GM10266 (cell line): ENCODE measurements around the gene HTRA1.

Experiments
- DNase-seq: peaks from one replicate; pipeline ENCODE4 v3.0.0; 2012; ENCODE audit errors: extremely low spot score
- TF ChIP-seq, protein P1 (sequence below): IDR thresholded peaks from 2 replicates; pipeline ENCODE4 v1.5.1; 2012; ENCODE audit warnings: mild to moderate bottlenecking, low read depth; ENCODE audit not compliant: control insufficient read depth, insufficient read depth; ENCODE audit errors: missing control alignments

Gene HTRA1

GRCh38 chr10:122509323-122509722 is 48.0 kb downstream of the HTRA1 start:
- no peak for DNase-seq
- TF ChIP-seq, protein P1, sequence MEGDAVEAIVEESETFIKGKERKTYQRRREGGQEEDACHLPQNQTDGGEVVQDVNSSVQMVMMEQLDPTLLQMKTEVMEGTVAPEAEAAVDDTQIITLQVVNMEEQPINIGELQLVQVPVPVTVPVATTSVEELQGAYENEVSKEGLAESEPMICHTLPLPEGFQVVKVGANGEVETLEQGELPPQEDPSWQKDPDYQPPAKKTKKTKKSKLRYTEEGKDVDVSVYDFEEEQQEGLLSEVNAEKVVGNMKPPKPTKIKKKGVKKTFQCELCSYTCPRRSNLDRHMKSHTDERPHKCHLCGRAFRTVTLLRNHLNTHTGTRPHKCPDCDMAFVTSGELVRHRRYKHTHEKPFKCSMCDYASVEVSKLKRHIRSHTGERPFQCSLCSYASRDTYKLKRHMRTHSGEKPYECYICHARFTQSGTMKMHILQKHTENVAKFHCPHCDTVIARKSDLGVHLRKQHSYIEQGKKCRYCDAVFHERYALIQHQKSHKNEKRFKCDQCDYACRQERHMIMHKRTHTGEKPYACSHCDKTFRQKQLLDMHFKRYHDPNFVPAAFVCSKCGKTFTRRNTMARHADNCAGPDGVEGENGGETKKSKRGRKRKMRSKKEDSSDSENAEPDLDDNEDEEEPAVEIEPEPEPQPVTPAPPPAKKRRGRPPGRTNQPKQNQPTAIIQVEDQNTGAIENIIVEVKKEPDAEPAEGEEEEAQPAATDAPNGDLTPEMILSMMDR = no peak

DNA sequence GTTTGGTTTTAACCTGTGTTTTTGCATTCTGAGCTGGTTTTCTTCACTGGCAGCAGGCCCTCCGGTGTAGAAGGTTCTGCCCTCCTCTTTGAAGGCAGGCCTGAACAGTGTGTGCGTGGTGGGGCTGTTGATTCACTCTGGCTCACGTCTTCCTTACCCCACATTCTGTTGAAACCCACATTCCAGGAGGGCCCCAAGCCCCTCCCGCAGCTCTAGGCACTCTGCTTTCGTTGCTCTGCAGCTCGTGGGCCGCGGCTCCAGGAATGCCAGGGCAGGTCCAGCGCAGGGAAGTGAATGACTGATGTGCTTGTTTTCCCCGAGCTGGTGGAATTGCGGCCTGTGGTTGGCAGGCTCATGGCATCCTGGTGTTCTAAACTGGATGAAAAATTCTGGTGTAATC is 49.0 kb downstream of the HTRA1 start:
- TF ChIP-seq, protein P1 = no peak

GRCh38 chr10:122510736-122511135 is 49.4 kb downstream of the HTRA1 start:
- no peak for DNase-seq

More for the DNA sequence above, 49.0 kb downstream of the HTRA1 start:
- no peak for DNase-seq

DNA sequence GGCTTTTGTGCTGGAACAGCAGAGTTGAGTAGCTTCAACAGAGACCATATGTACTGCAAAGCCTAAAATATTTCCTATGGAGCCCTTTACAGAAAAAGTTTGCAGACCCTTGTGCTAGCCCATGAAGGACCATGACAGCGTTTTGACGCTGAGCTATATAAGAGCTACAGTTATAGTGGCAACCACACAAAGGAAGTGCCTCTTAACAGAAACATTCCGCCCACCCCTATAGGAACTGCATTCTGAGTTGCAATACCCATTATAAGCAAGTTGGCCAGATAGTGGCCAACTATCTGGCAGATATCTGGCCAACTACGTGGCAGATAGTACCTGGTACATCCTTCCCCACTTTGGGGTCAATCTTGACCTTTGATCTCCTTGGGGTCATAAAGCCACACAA is 51.7 kb downstream of the HTRA1 start:
- no peak for DNase-seq
- TF ChIP-seq, protein P1 = no peak

More at GRCh38 chr10:122510736-122511135, 49.4 kb downstream of the HTRA1 start:
- TF ChIP-seq, protein P1 = no peak

- no peak for DNase-seq
- TF ChIP-seq, protein P1 = no peak
These were observed 52.9 kb downstream of the HTRA1 start for GRCh38 chr10:122514045-122514840.

- DNase-seq = no peak
These were observed 53.7 kb downstream of the HTRA1 start for GRCh38 chr10:122515022-122515424.

GRCh38 chr10:122515588-122516231 is 54.4 kb downstream of the HTRA1 start:
- no peak for DNase-seq
- TF ChIP-seq, protein P1 = no peak

More at GRCh38 chr10:122515022-122515424, 53.7 kb downstream of the HTRA1 start:
- TF ChIP-seq, protein P1 = no peak
